ENCODE data around the gene PRKAG1. TPM values are rescaled to one million over a fixed set of nuclear protein-coding genes. Genes with fewer than 3 reads are reported as not detected.

PRKAG1 gene
- total and polyA plus RNA-seq, 2 experiments from 2014 or later, result 41.0 to 54.5 TPM

GRCh38 chr12:49032276-49032675 is 13.7 kb upstream of the PRKAG1 start:
- Histone ChIP-seq H3K4me1 (ENCODE audit: low read depth) (no peaks in the 10 kb centered on the region), H3K9me3 (ENCODE audit: low read depth) (no peaks in the 10 kb centered on the region), H3K27ac (no peak overlapping the region), H3K36me3 (peaks cover 70% of the 10 kb centered on the region), H3K27me3 (no peaks in the 10 kb centered on the region), H3K4me3 (no peak overlapping the region)
- no peak for TF ChIP-seq CTCF (IDR thresholded peaks at IDR 0.05; ENCODE audit: low read depth, low read length)
- DNase-seq (ENCODE audit: low read depth in 1 of 2, low spot score in 1 of 2), result no peak

- no peak for TF ChIP-seq CTCF (IDR thresholded peaks at IDR 0.05; ENCODE audit: low read depth, low read length)
- H3K9me3 ChIP-seq (ENCODE audit: low read depth), result no peaks in the 10 kb centered on the region
- no peak overlapping the region for H3K27ac ChIP-seq
- no peaks in the 10 kb centered on the region for H3K27me3 ChIP-seq
- no peak overlapping the region for H3K4me3 ChIP-seq
- H3K36me3 ChIP-seq, result peaks cover 65% of the 10 kb centered on the region
- no peak for DNase-seq (ENCODE audit: low read depth in 1 of 2, low spot score in 1 of 2)
- no peaks in the 10 kb centered on the region for H3K4me1 ChIP-seq (ENCODE audit: low read depth)
Measured at GRCh38 chr12:49031573-49032161, 13.1 kb upstream of the PRKAG1 start.

- TF ChIP-seq CTCF (IDR thresholded peaks at IDR 0.05; ENCODE audit: low read depth, low read length), result no peak
- H3K36me3 ChIP-seq, result peaks cover 69% of the 10 kb centered on the region
- no peaks in the 10 kb centered on the region for H3K9me3 ChIP-seq (ENCODE audit: low read depth)
- H3K27ac ChIP-seq, result no peak overlapping the region
- no peak for DNase-seq (ENCODE audit: low read depth in 1 of 2, low spot score in 1 of 2)
- no peaks in the 10 kb centered on the region for H3K27me3 ChIP-seq
- no peak overlapping the region for H3K4me3 ChIP-seq
- H3K4me1 ChIP-seq (ENCODE audit: low read depth), result no peaks in the 10 kb centered on the region
Measured at GRCh38 chr12:49030714-49031572, 12.4 kb upstream of the PRKAG1 start.

GRCh38 chr12:49030119-49030518 is 11.5 kb upstream of the PRKAG1 start:
- H3K36me3 ChIP-seq, result peaks cover 69% of the 10 kb centered on the region
- no peaks in the 10 kb centered on the region for H3K9me3 ChIP-seq (ENCODE audit: low read depth)
- DNase-seq (ENCODE audit: low read depth in 1 of 2, low spot score in 1 of 2), result no peak
- no peak overlapping the region for H3K4me3 ChIP-seq
- no peak for TF ChIP-seq CTCF (IDR thresholded peaks at IDR 0.05; ENCODE audit: low read depth, low read length)
- H3K27ac ChIP-seq, result no peak overlapping the region
- H3K4me1 ChIP-seq (ENCODE audit: low read depth), result no peaks in the 10 kb centered on the region
- no peaks in the 10 kb centered on the region for H3K27me3 ChIP-seq

GRCh38 chr12:49028666-49029275 is 10.2 kb upstream of the PRKAG1 start:
- Histone ChIP-seq H3K27ac (no peak overlapping the region), H3K9me3 (ENCODE audit: low read depth) (no peaks in the 10 kb centered on the region), H3K4me1 (ENCODE audit: low read depth) (no peaks in the 10 kb centered on the region), H3K27me3 (no peaks in the 10 kb centered on the region), H3K4me3 (no peak overlapping the region), H3K36me3 (peaks cover 66% of the 10 kb centered on the region)
- no peak for DNase-seq (ENCODE audit: low read depth in 1 of 2, low spot score in 1 of 2)
- TF ChIP-seq CTCF (IDR thresholded peaks at IDR 0.05; ENCODE audit: low read depth, low read length), result no peak
